Trophoblast cell (in vitro differentiated cells and primary cell): Measurements from ENCODE around the gene CBFA2T3.
A peak's percentile ranks its signal among the peaks of the same experiment; 100 is the strongest.

Experiments used
- DNase-seq, 2 donors: peaks; one replicate each; pipeline ENCODE4 v3.0.0-alpha.2; 2016
- H2AFZ ChIP-seq: 2 replicates; pipeline ENCODE4 v1.6.1; 2013; ENCODE audit warnings: low read length, moderate library complexity, mild to moderate bottlenecking; ENCODE audit not compliant: insufficient read depth, poor library complexity
- H2AK5ac ChIP-seq: 2 replicates; pipeline ENCODE4 v1.6.1; 2013; ENCODE audit warnings: mild to moderate bottlenecking, low read length
- H2BK120ac ChIP-seq: 2 replicates; pipeline ENCODE4 v1.6.1; 2013; ENCODE audit warnings: low read length, mild to moderate bottlenecking, moderate library complexity; ENCODE audit not compliant: insufficient read depth, poor library complexity
- H2BK12ac ChIP-seq: 2 replicates; pipeline ENCODE4 v1.6.1; 2013; ENCODE audit warnings: mild to moderate bottlenecking, low read length, moderate library complexity
- H2BK5ac ChIP-seq: 2 replicates; pipeline ENCODE4 v1.6.1; 2013; ENCODE audit warnings: low read length, low read depth, moderate library complexity, mild to moderate bottlenecking; ENCODE audit not compliant: poor library complexity
- H3K14ac ChIP-seq: 2 replicates; pipeline ENCODE4 v1.6.1; 2013; ENCODE audit warnings: mild to moderate bottlenecking, low read length
- H3K18ac ChIP-seq: 2 replicates; pipeline ENCODE4 v1.6.1; 2013; ENCODE audit warnings: mild to moderate bottlenecking, low read length
- H3K23ac ChIP-seq: 2 replicates; pipeline ENCODE4 v1.6.1; 2013; ENCODE audit warnings: low read length
- H3K27ac ChIP-seq: 2 replicates; pipeline ENCODE4 v1.5.1; 2013; ENCODE audit warnings: low read depth, mild to moderate bottlenecking, inconsistent platforms, low read length, moderate library complexity
- H3K27me3 ChIP-seq: 2 replicates; pipeline ENCODE4 v1.6.1; 2013; ENCODE audit warnings: inconsistent platforms, mild to moderate bottlenecking, low read length, moderate library complexity; ENCODE audit not compliant: insufficient read depth
- H3K36me3 ChIP-seq, 2 experiments: 1 replicate in 1 of 2; 2 replicates in 1 of 2; pipeline ENCODE4 v1.6.1; 2013; ENCODE audit warnings: low read length in 2 of 2, mild to moderate bottlenecking in 2 of 2, moderate library complexity in 1 of 2; ENCODE audit not compliant: insufficient read depth in 2 of 2, control insufficient read depth in 1 of 2
- H3K4ac ChIP-seq: 2 replicates; pipeline ENCODE4 v1.6.1; 2013; ENCODE audit warnings: low read depth, mild to moderate bottlenecking, low read length, moderate library complexity
- H3K4me1 ChIP-seq, 2 experiments: 1 replicate in 1 of 2; 2 replicates in 1 of 2; pipeline ENCODE4 v1.6.1; 2013; ENCODE audit warnings: low read length in 2 of 2, mild to moderate bottlenecking in 2 of 2, moderate library complexity in 1 of 2; ENCODE audit not compliant: insufficient read depth in 2 of 2, control insufficient read depth in 1 of 2
- H3K4me2 ChIP-seq: 2 replicates; pipeline ENCODE4 v1.6.1; 2013; ENCODE audit warnings: inconsistent platforms, mild to moderate bottlenecking, low read length, moderate library complexity
- H3K4me3 ChIP-seq: 2 replicates; pipeline ENCODE4 v1.5.1; 2013; ENCODE audit warnings: mild to moderate bottlenecking, low read depth, low read length, inconsistent platforms
- H3K79me1 ChIP-seq: one replicate; pipeline ENCODE4 v1.6.1; 2013; ENCODE audit warnings: low read length
- H3K79me2 ChIP-seq: 2 replicates; pipeline ENCODE4 v1.6.1; 2013; ENCODE audit warnings: low read length, mild to moderate bottlenecking; ENCODE audit not compliant: control insufficient read depth, insufficient read depth, poor library complexity
- H3K9ac ChIP-seq: 2 replicates; pipeline ENCODE4 v1.6.1; 2013; ENCODE audit warnings: mild to moderate bottlenecking, low read length
- H3K9me3 ChIP-seq: 2 replicates; pipeline ENCODE4 v1.6.1; 2013; ENCODE audit warnings: low read depth, mild to moderate bottlenecking, control low read depth, inconsistent platforms, low read length; ENCODE audit not compliant: insufficient read depth
- H4K12ac ChIP-seq: 2 replicates; pipeline ENCODE4 v1.6.1; 2013; ENCODE audit warnings: low read depth, mild to moderate bottlenecking, low read length, moderate library complexity
- H4K8ac ChIP-seq: 2 replicates; pipeline ENCODE4 v1.6.1; 2013; ENCODE audit warnings: low read depth, mild to moderate bottlenecking, low read length, moderate library complexity
- H4K91ac ChIP-seq: one replicate; pipeline ENCODE4 v1.6.1; 2013; ENCODE audit warnings: low read depth, mild to moderate bottlenecking, low read length, moderate library complexity
- WGBS: extraction: QIAGEN DNeasy Blood & Tissue Kit; methylation state at CpG from one replicate; pipeline ENCODE4 v1.1.7; 2013; ENCODE audit warnings: missing lambda C conversion rate; ENCODE audit not compliant: insufficient read length, insufficient coverage; ENCODE audit errors: extremely low coverage; 5-methylcytosine and 5-hydroxymethylcytosine counted together

Gene CBFA2T3

DNA sequence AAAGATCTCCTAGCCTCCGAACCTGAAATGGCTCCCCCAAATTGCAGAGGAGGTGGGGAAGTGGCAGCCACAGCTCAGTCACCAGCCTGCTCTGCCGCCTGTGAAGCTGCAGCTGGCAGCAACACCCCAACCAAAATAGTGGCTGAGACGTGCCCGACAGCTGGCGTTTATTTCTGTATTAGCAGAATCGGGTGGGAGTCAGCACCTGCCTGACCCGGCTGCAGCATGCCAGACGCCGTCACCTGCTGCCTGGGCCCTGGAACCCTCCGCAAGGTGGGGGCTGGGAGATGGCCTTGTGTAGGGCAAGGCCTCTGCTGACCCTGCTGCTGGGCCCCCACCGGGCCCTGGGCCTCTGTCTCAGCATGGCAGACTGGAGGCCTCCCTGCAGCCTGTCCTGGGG, 93.1 kb downstream of the CBFA2T3 start:
- H2AFZ ChIP-seq: no peak overlapping the region
- no CpG with 5 or more reads among the region's 11 CpGs for WGBS
- no peak overlapping the region for H2BK120ac ChIP-seq
- no peak overlapping the region for H3K4me3 ChIP-seq
- no peak overlapping the region for H3K4me2 ChIP-seq
- no peak overlapping the region for H4K8ac ChIP-seq
- no peak overlapping the region for H4K12ac ChIP-seq
- H3K9ac ChIP-seq: no peak overlapping the region
- H3K18ac ChIP-seq: no peak overlapping the region
- H4K91ac ChIP-seq: no peak overlapping the region
- H2AK5ac ChIP-seq: no peak overlapping the region
- no peaks in the 10 kb centered on the region for H3K79me1 ChIP-seq
- H3K4me1 ChIP-seq: no peaks in the 10 kb centered on the region
- H3K79me2 ChIP-seq: no peaks in the 10 kb centered on the region
- no peaks in the 10 kb centered on the region for H3K36me3 ChIP-seq
- no peak overlapping the region for H2BK12ac ChIP-seq
- H2BK5ac ChIP-seq: no peak overlapping the region
- H3K27ac ChIP-seq: no peak overlapping the region
- DNase-seq: no peak
- H3K9me3 ChIP-seq: peaks cover 12% of the 10 kb centered on the region
- no peaks in the 10 kb centered on the region for H3K27me3 ChIP-seq
- no peak overlapping the region for H3K23ac ChIP-seq
- no peak overlapping the region for H3K4ac ChIP-seq
- no peak overlapping the region for H3K14ac ChIP-seq

DNA sequence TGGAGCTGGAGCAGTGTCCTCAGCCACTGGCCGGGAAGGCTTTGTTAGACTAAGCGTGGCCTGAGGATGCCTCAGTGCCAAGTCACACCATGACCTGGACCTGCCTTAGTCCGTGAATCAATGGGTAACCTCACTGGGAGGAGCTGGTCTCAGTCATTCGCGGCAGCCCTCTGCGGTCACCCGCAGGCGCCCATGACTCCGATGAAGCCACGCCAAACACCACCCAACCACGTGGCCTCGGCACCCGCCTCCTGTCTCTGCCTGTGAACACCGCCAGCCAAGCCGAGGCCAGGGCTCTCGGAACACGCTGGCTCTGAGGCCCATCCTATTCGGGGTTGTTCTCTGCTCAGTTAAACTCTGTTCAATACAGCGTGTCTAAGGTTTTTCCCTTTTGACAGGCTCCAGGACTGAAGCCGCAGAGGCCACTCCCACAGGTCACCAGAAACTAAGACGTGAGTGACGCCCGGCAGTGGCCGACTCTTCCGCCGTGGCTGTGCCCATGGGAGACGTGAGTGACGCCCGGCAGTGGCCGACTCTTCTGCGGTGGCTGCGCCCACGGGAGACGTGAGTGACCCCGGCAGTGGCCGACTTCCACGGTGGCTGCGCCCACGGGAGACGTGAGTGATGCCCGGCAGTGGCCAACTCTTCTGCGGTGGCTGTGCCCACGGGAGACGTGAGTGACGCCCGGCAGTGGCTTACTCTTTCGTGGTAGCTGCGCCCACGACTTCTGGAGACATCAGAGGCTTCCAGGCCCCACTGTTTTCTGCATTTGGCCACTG, 93.7 kb downstream of the CBFA2T3 start:
- no peaks in the 10 kb centered on the region for H3K79me2 ChIP-seq
- H3K36me3 ChIP-seq: no peaks in the 10 kb centered on the region
- no peak overlapping the region for H3K4ac ChIP-seq
- no CpG with 5 or more reads among the region's 49 CpGs for WGBS
- no peak overlapping the region for H3K9ac ChIP-seq
- H3K4me1 ChIP-seq: no peaks in the 10 kb centered on the region
- peaks cover 10% of the 10 kb centered on the region for H3K9me3 ChIP-seq
- no peak overlapping the region for H3K4me3 ChIP-seq
- no peak overlapping the region for H4K91ac ChIP-seq
- H2BK5ac ChIP-seq: no peak overlapping the region
- no peak overlapping the region for H3K27ac ChIP-seq
- no peaks in the 10 kb centered on the region for H3K79me1 ChIP-seq
- H4K12ac ChIP-seq: no peak overlapping the region
- H2BK120ac ChIP-seq: no peak overlapping the region
- no peak overlapping the region for H3K23ac ChIP-seq
- no peak overlapping the region for H3K14ac ChIP-seq
- no peak overlapping the region for H2AK5ac ChIP-seq
- DNase-seq: no peak
- H2BK12ac ChIP-seq: no peak overlapping the region
- H4K8ac ChIP-seq: no peak overlapping the region
- no peak overlapping the region for H2AFZ ChIP-seq
- H3K4me2 ChIP-seq: no peak overlapping the region
- no peak overlapping the region for H3K18ac ChIP-seq
- H3K27me3 ChIP-seq: no peaks in the 10 kb centered on the region

GRCh38 chr16:88882358-88883030, 94.5 kb downstream of the CBFA2T3 start:
- Histone ChIP-seq H3K36me3 (no peaks in the 10 kb centered on the region), H2AK5ac (no peak overlapping the region), H3K4me3 (peak overlapping the region; percentile 64), H3K79me1 (no peaks in the 10 kb centered on the region), H3K27ac (no peak overlapping the region), H4K91ac (no peak overlapping the region), H3K27me3 (no peaks in the 10 kb centered on the region), H3K4ac (no peak overlapping the region), H3K9me3 (peaks cover 10% of the 10 kb centered on the region), H2BK120ac (no peak overlapping the region), H3K4me1 (no peaks in the 10 kb centered on the region), H4K8ac (no peak overlapping the region), H3K79me2 (no peaks in the 10 kb centered on the region), H3K9ac (no peak overlapping the region), H2BK12ac (no peak overlapping the region), H3K14ac (no peak overlapping the region), H4K12ac (no peak overlapping the region), H3K18ac (no peak overlapping the region), H2AFZ (no peak overlapping the region), H2BK5ac (no peak overlapping the region), H3K23ac (no peak overlapping the region), H3K4me2 (no peak overlapping the region)
- no CpG with 5 or more reads among the region's 26 CpGs for WGBS
- no peak for DNase-seq

DNA sequence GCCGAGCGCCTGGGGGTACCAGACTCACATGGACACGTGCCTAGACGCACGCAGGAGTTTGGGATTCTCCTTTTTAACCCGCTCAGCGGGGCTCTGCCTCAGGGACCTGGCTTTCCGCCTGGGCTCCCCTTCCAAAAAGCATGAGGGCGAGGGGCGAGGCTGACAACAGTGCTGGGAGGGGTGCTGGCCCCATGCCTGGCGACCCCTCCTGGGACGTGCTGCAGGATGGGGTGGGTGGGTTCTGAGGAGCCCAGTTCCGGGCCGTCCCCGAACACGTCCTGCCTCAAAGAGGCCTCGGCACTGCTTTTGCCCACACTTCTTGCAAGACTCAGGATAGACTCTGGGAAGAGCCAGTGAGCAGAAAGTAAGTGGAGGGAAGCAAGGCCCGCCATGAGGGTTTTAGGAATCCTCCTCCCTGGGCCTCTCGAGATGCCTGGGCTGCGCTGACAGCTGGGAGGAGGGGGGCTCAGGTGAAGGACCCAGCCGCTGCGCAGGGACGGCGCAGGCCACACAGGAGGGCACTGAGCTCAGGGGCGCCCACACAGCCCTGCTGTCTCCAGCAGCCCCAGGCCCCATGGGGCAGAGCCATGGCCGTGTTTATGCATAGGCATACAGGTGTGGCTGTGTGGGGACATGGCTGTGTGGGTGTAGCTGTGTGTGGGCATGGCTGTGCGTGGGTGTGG, 95.2 kb downstream of the CBFA2T3 start:
- Histone ChIP-seq H2AFZ (no peak overlapping the region), H3K14ac (no peak overlapping the region), H3K36me3 (no peaks in the 10 kb centered on the region), H3K79me2 (no peaks in the 10 kb centered on the region), H2BK5ac (no peak overlapping the region), H3K27ac (no peak overlapping the region), H3K23ac (no peak overlapping the region), H2AK5ac (no peak overlapping the region), H3K9me3 (peaks cover 10% of the 10 kb centered on the region), H4K8ac (no peak overlapping the region), H3K18ac (no peak overlapping the region), H4K91ac (no peak overlapping the region), H3K4ac (no peak overlapping the region), H3K4me3 (peak overlapping the region; percentile 64), H4K12ac (no peak overlapping the region), H2BK12ac (no peak overlapping the region), H3K4me1 (no peaks in the 10 kb centered on the region), H3K4me2 (no peak overlapping the region), H3K27me3 (no peaks in the 10 kb centered on the region), H3K9ac (no peak overlapping the region), H2BK120ac (no peak overlapping the region), H3K79me1 (no peaks in the 10 kb centered on the region)
- no peak for DNase-seq
- no CpG with 5 or more reads among the region's 27 CpGs for WGBS
